GM12874 (cell line): ENCODE measurements around the gene MVD.

ENCODE experiments used
- CTCF ChIP-seq: IDR thresholded peaks from 2 replicates; pipeline ENCODE4 v1.5.1; 2011; ENCODE audit warnings: low read depth, mild to moderate bottlenecking, control low read depth, low read length, moderate library complexity; ENCODE audit not compliant: insufficient read depth

Gene MVD

DNA sequence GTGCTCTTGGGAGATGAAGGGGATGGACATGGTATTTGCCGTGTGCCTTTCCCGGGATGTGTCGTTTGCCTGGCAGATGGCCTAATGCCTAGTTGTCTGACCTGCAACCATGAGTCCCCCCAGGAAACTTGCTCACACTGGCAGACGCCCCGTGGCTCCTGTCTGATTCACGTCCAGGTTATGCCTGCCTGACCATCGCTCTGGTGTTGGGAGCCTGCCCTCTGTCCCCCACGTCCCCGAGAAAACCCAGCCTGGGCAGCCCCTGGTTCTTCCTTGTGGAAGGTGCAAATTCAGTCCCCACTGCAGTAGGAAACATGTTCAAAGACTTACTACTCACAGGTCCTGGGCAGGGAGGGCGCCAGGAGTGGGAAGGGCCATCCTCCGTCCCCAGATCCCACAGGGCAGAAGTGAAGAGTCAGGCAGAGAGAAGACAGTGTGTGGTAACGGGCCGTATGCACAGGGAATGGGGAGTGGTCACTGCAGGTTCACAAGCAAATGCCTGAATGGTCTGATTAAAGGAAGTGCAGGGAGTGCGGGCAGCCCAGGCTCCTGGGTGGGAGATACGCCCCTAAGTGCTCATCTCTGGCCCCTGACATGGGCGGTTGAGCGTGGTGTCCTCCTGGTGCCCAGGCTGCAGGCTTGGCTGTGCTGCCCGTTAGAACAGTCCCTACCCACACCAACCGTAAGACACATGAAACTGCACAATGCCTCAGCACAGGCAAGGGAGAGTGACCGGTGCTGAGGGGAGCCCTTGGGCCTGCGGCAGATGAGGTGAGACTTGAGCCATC lies 27.6 kb upstream of the MVD start:
- TF ChIP-seq CTCF, result no peak

DNA sequence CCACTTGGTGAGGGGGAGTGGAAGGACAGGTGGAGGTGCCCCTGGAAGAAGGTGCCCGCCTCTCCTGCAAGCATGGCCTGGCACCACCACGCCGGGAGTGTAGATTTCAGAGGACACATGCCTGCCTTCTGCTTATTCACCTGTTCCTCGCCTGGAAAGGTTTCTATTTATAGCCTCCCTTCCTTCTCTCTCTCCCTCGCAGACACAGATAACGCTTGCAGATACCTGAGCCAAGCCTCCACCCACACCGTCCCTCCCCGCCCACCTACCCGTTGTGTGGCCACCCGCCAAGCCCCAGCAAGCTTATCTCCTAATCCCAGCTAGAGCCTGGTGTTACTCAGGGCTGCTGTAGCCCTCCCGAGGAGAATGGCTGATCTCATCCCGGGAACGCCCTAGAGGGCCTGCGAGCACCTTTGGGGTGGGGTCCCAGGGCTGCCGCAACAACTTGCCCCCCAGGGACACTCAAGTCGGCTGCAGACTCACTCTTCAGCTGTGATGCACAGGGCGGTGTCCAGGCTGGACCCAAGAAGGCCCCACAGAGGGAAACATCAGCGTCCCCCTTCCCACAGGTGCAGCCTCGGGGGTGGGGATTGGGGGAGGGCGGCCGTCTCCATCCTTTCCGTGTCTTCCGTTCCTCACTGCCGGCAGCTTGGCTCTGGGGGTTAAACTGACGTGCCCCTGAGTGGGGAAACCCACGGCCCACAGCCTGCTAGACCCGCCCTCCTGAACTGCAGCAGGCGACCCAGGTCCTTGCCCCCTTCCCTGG lies 25.3 kb upstream of the MVD start:
- TF ChIP-seq CTCF, result no peak

DNA sequence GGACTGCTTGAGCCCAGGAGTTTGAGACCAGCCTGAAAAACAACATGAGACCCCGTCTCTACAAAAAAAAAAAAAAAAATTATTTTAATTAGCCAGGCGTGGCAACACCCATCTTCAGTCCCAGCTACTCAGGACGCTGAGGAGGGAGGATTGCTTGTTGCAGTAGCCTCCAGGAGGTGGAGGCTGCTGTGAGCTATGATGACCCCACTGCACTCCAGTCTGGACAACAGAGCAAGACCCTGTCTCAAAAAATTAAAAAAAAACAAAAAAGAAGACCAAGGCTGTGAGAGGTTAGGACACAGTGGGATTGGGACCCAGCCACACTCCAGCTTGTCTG lies 24.8 kb upstream of the MVD start:
- no peak for TF ChIP-seq CTCF

- TF ChIP-seq CTCF, result no peak
These were observed 24.3 kb upstream of the MVD start for GRCh38 chr16:88687254-88687576.

DNA sequence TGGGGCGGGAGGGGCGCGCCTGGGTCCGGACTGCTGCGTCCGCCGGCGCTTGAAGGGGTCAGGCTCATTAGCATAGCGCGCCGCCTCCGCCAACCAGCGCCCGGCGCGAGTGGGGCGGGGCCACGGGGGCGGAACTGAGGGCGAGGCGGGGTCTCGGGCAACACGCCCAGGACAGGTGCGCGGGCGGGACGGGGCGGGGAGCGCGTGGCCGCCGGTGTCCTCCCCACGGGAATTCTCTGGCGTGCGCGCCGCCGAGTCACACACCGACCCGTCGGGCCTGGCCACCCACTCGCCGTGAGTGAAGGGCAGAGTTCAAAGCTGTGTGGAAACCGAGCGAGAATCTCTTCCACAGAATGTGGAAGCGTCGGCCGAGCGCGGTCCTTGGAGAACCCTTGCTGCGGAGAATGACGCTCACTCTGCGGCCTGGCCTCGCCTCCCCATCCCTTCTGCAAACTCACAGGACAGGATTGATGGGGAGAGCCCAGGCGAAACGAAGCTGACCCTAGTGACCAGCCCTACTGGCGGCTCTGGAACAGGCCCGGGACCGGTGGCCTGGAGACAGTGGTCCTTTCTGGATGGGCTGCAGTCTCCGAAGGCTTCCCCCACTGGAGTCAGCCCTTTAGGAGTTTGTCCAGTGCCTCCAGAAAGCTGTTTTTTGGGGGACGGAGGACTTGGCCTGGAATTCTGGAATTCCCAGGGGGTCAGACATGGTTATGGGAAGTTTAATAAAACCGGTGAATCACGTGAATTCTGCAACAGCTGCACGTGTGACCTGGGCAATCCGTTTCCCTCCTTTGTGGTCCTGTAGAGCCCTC lies 23.8 kb upstream of the MVD start, which contains the start of gene SNAI3:
Gene SNAI3 (minus strand): TSS at position 69 of the 815 bp plus-strand sequence. CDS start 101 bp downstream, outside the sequence.
- TF ChIP-seq CTCF, result no peak

DNA sequence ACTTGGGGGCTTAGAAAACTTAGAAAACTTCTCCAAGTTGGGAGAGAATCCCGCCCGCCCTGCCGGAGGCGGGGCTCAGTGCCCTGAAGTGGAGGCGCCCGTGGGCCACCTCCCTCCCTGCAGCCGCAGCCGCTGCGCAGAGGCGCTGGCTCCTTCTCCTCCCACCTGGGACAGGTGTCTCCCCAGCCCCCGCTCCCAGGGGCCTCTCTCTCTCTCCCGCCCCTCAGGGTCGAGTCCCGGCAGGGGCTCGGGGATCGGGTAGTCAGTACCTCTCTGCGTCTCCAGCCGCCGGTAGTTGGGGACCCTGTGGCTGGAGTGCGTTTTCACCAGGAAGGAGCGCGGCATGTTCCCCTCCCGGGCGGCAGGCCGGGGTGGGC lies 23.2 kb upstream of the MVD start:
- no peak for TF ChIP-seq CTCF
